Measurements from ENCODE around the gene HLX.

DNA sequence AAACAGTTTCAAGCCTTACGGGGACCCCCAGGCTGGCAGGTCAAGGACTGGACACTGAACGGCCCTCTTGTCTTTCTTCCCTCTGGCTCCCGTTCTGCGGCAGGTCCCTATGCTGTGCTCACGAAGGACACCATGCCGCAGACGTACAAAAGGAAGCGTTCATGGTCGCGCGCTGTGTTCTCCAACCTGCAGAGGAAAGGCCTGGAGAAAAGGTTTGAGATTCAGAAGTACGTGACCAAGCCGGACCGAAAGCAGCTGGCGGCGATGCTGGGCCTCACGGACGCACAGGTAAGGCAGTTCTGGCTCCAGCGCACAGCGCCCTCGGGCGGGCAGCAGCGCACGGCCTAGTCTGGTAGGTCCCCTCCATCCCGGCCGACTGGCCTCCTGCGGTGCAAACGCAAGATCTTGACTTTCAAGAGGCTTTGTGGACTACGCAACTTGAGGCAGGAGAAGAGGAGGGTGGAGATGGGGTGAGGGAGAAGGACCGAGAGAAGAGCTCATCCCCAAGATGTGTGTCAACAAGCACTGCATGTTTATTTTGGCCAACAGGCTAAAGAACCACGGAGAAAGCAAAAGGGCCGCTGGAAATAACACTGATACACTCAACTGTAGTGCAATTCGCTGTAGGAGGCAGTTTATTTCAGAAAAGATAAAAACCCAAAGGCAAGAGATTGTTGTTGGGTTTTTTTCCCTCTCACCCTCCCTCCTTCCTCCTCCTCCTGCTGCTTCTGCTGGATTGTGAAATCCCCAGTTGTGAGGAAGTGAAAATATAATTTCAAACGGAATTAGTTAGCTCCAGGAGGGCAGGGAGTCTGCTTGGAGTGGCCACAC lies 3.0 kb downstream of the HLX start:
- TF ChIP-seq POLR2A (conservative IDR thresholded peaks at IDR 0.05): no peak
- TF ChIP-seq, protein P1, sequence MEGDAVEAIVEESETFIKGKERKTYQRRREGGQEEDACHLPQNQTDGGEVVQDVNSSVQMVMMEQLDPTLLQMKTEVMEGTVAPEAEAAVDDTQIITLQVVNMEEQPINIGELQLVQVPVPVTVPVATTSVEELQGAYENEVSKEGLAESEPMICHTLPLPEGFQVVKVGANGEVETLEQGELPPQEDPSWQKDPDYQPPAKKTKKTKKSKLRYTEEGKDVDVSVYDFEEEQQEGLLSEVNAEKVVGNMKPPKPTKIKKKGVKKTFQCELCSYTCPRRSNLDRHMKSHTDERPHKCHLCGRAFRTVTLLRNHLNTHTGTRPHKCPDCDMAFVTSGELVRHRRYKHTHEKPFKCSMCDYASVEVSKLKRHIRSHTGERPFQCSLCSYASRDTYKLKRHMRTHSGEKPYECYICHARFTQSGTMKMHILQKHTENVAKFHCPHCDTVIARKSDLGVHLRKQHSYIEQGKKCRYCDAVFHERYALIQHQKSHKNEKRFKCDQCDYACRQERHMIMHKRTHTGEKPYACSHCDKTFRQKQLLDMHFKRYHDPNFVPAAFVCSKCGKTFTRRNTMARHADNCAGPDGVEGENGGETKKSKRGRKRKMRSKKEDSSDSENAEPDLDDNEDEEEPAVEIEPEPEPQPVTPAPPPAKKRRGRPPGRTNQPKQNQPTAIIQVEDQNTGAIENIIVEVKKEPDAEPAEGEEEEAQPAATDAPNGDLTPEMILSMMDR (IDR thresholded peaks at IDR 0.05 in 2 of 3, conservative IDR thresholded peaks at IDR 0.05 in 1 of 3; ENCODE audit: insufficient read depth in 2 of 3, low read depth in 1 of 3, low read length in 3 of 3): peak in 1 of 3 experiments; percentile 16; a peak in 1 of 6 replicates

All from K562 (cell line).